ENCODE results near the gene UFSP1.
"Not testable (repeated sequence)": the region's sequence is repeated elsewhere in the genome, so short reads cannot be mapped to it uniquely, and the experiment has no call there.

The UFSP1 gene

GRCh38 chr7:100911484-100911883, 22.0 kb upstream of the UFSP1 start:
- peaks cover 7% of the 10 kb centered on the region for H3K27me3 ChIP-seq (ENCODE audit: control insufficient read depth, insufficient read depth, low read length)
- H3K4me2 ChIP-seq (ENCODE audit: low read length), result no peak overlapping the region
- no peak overlapping the region for H3K4me3 ChIP-seq (ENCODE audit: low read length)
- no peak overlapping the region for H3K9ac ChIP-seq (ENCODE audit: low read depth, low read length)
- no peaks in the 10 kb centered on the region for H3K36me3 ChIP-seq (ENCODE audit: insufficient read depth, low read length)
- H3K9me3 ChIP-seq (replicated peaks; ENCODE audit: low read length), result no peaks in the 10 kb centered on the region
- H3K4me1 ChIP-seq (ENCODE audit: control insufficient read depth, insufficient read depth, low read length), result no peaks in the 10 kb centered on the region

- H3K9ac ChIP-seq (ENCODE audit: low read depth, low read length); H3K36me3 ChIP-seq (ENCODE audit: insufficient read depth, low read length); H3K9me3 ChIP-seq (replicated peaks; ENCODE audit: low read length); H3K27me3 ChIP-seq (ENCODE audit: control insufficient read depth, insufficient read depth, low read length); H3K4me3 ChIP-seq (ENCODE audit: low read length); H3K4me1 ChIP-seq (ENCODE audit: control insufficient read depth, insufficient read depth, low read length); H3K4me2 ChIP-seq (ENCODE audit: low read length): not testable (repeated sequence)
Measured at GRCh38 chr7:100910443-100910842, 20.9 kb upstream of the UFSP1 start.

GRCh38 chr7:100908512-100908911, 19.0 kb upstream of the UFSP1 start:
- no peak overlapping the region for H3K4me2 ChIP-seq (ENCODE audit: low read length)
- H3K4me3 ChIP-seq (ENCODE audit: low read length), result no peak overlapping the region
- H3K9me3 ChIP-seq (replicated peaks; ENCODE audit: low read length), result no peaks in the 10 kb centered on the region
- no peaks in the 10 kb centered on the region for H3K36me3 ChIP-seq (ENCODE audit: insufficient read depth, low read length)
- no peaks in the 10 kb centered on the region for H3K4me1 ChIP-seq (ENCODE audit: control insufficient read depth, insufficient read depth, low read length)
- H3K9ac ChIP-seq (ENCODE audit: low read depth, low read length), result no peak overlapping the region
- peaks cover 7% of the 10 kb centered on the region for H3K27me3 ChIP-seq (ENCODE audit: control insufficient read depth, insufficient read depth, low read length)

- no peak overlapping the region for H3K9ac ChIP-seq (ENCODE audit: low read depth, low read length)
Measured at GRCh38 chr7:100902638-100903037, 13.1 kb upstream of the UFSP1 start.

GRCh38 chr7:100901921-100902332, 12.4 kb upstream of the UFSP1 start:
- Histone ChIP-seq H3K27me3 (ENCODE audit: control insufficient read depth, insufficient read depth, low read length) (peaks cover 24% of the 10 kb centered on the region), H3K4me3 (ENCODE audit: low read length) (no peak overlapping the region), H3K9ac (ENCODE audit: low read depth, low read length) (no peak overlapping the region), H3K36me3 (ENCODE audit: insufficient read depth, low read length) (no peaks in the 10 kb centered on the region), H3K4me2 (ENCODE audit: low read length) (no peak overlapping the region), H3K9me3 (replicated peaks; ENCODE audit: low read length) (no peaks in the 10 kb centered on the region), H3K4me1 (ENCODE audit: control insufficient read depth, insufficient read depth, low read length) (no peaks in the 10 kb centered on the region)

More at GRCh38 chr7:100902638-100903037, 13.1 kb upstream of the UFSP1 start:
- H3K9me3 ChIP-seq (replicated peaks; ENCODE audit: low read length), result no peaks in the 10 kb centered on the region
- peaks cover 17% of the 10 kb centered on the region for H3K27me3 ChIP-seq (ENCODE audit: control insufficient read depth, insufficient read depth, low read length)
- H3K4me2 ChIP-seq (ENCODE audit: low read length), result no peak overlapping the region
- no peak overlapping the region for H3K4me3 ChIP-seq (ENCODE audit: low read length)
- no peaks in the 10 kb centered on the region for H3K4me1 ChIP-seq (ENCODE audit: control insufficient read depth, insufficient read depth, low read length)
- no peaks in the 10 kb centered on the region for H3K36me3 ChIP-seq (ENCODE audit: insufficient read depth, low read length)

GRCh38 chr7:100900978-100901377, 11.5 kb upstream of the UFSP1 start:
- no peak overlapping the region for H3K4me2 ChIP-seq (ENCODE audit: low read length)
- H3K36me3 ChIP-seq (ENCODE audit: insufficient read depth, low read length), result no peaks in the 10 kb centered on the region
- no peak overlapping the region for H3K4me3 ChIP-seq (ENCODE audit: low read length)
- H3K27me3 ChIP-seq (ENCODE audit: control insufficient read depth, insufficient read depth, low read length), result peaks cover 32% of the 10 kb centered on the region
- no peaks in the 10 kb centered on the region for H3K4me1 ChIP-seq (ENCODE audit: control insufficient read depth, insufficient read depth, low read length)
- no peaks in the 10 kb centered on the region for H3K9me3 ChIP-seq (replicated peaks; ENCODE audit: low read length)
- H3K9ac ChIP-seq (ENCODE audit: low read depth, low read length), result no peak overlapping the region

- H3K36me3 ChIP-seq (ENCODE audit: insufficient read depth, low read length), result no peaks in the 10 kb centered on the region
- no peaks in the 10 kb centered on the region for H3K9me3 ChIP-seq (replicated peaks; ENCODE audit: low read length)
- peaks cover 36% of the 10 kb centered on the region for H3K27me3 ChIP-seq (ENCODE audit: control insufficient read depth, insufficient read depth, low read length)
- no peak overlapping the region for H3K4me3 ChIP-seq (ENCODE audit: low read length)
- H3K4me1 ChIP-seq (ENCODE audit: control insufficient read depth, insufficient read depth, low read length), result peaks cover 5% of the 10 kb centered on the region
- no peak overlapping the region for H3K9ac ChIP-seq (ENCODE audit: low read depth, low read length)
- no peak overlapping the region for H3K4me2 ChIP-seq (ENCODE audit: low read length)
Measured at GRCh38 chr7:100899432-100899831, 9.9 kb upstream of the UFSP1 start.

GRCh38 chr7:100897772-100898454, 8.4 kb upstream of the UFSP1 start:
- Histone ChIP-seq H3K4me2 (ENCODE audit: low read length) (no peak overlapping the region), H3K36me3 (ENCODE audit: insufficient read depth, low read length) (no peaks in the 10 kb centered on the region), H3K27me3 (ENCODE audit: control insufficient read depth, insufficient read depth, low read length) (peaks cover 36% of the 10 kb centered on the region), H3K4me3 (ENCODE audit: low read length) (no peak overlapping the region), H3K9me3 (replicated peaks; ENCODE audit: low read length) (no peaks in the 10 kb centered on the region), H3K9ac (ENCODE audit: low read depth, low read length) (no peak overlapping the region), H3K4me1 (ENCODE audit: control insufficient read depth, insufficient read depth, low read length) (peaks cover 6% of the 10 kb centered on the region)

GRCh38 chr7:100896732-100897608, 7.5 kb upstream of the UFSP1 start:
- peak overlapping the region; percentile 73 for H3K4me2 ChIP-seq (ENCODE audit: low read length)
- peaks cover 6% of the 10 kb centered on the region for H3K4me1 ChIP-seq (ENCODE audit: control insufficient read depth, insufficient read depth, low read length)
- H3K27me3 ChIP-seq (ENCODE audit: control insufficient read depth, insufficient read depth, low read length), result peaks cover 36% of the 10 kb centered on the region
- H3K36me3 ChIP-seq (ENCODE audit: insufficient read depth, low read length), result no peaks in the 10 kb centered on the region
- H3K4me3 ChIP-seq (ENCODE audit: low read length), result peak overlapping the region; percentile 45
- H3K9me3 ChIP-seq (replicated peaks; ENCODE audit: low read length), result no peaks in the 10 kb centered on the region
- H3K9ac ChIP-seq (ENCODE audit: low read depth, low read length), result no peak overlapping the region

- Histone ChIP-seq H3K27me3 (ENCODE audit: control insufficient read depth, insufficient read depth, low read length) (peaks cover 35% of the 10 kb centered on the region), H3K9ac (ENCODE audit: low read depth, low read length) (no peak overlapping the region), H3K36me3 (ENCODE audit: insufficient read depth, low read length) (no peaks in the 10 kb centered on the region), H3K9me3 (replicated peaks; ENCODE audit: low read length) (no peaks in the 10 kb centered on the region), H3K4me3 (ENCODE audit: low read length) (no peak overlapping the region), H3K4me1 (ENCODE audit: control insufficient read depth, insufficient read depth, low read length) (peaks cover 6% of the 10 kb centered on the region), H3K4me2 (ENCODE audit: low read length) (peak overlapping the region; percentile 73)
Measured at GRCh38 chr7:100895956-100896731, 6.6 kb upstream of the UFSP1 start.

- Histone ChIP-seq H3K4me2 (ENCODE audit: low read length) (peak within 1 kb of the TSS; percentile 85), H3K27me3 (ENCODE audit: control insufficient read depth, insufficient read depth, low read length) (peaks cover 30% of the 10 kb centered on the region), H3K9ac (ENCODE audit: low read depth, low read length) (no peak within 1 kb of the TSS), H3K4me1 (ENCODE audit: control insufficient read depth, insufficient read depth, low read length) (peaks cover 9% of the 10 kb centered on the region), H3K4me3 (ENCODE audit: low read length) (peak within 1 kb of the TSS; percentile 61), H3K36me3 (ENCODE audit: insufficient read depth, low read length) (no peaks in the 10 kb centered on the region), H3K9me3 (replicated peaks; ENCODE audit: low read length) (no peaks in the 10 kb centered on the region)
Measured at GRCh38 chr7:100895701-100895955, 6.1 kb upstream of the UFSP1 start, which contains the start of gene ACHE. TSS of gene ACHE (minus strand) at chr7:100895888. CDS start at chr7:100894232, 1,656 bp downstream.

All from skeletal muscle satellite cell (primary cell).